Activated effector memory CD4-positive, alpha-beta T cell treated with anti-CD3 and anti-CD28 coated beads, Interleukin-2, amount 50 U/mL, for 16 hours (primary cell): ENCODE data around the gene RXFP4.
"Not testable (repeated sequence)": the region's sequence is repeated elsewhere in the genome, so short reads cannot be mapped to it uniquely, and the experiment has no call there.

ENCODE experiments used
- DNase-seq: peaks from one replicate; pipeline ENCODE4 v3.0.0-alpha.2; 2020

The RXFP4 gene

DNA sequence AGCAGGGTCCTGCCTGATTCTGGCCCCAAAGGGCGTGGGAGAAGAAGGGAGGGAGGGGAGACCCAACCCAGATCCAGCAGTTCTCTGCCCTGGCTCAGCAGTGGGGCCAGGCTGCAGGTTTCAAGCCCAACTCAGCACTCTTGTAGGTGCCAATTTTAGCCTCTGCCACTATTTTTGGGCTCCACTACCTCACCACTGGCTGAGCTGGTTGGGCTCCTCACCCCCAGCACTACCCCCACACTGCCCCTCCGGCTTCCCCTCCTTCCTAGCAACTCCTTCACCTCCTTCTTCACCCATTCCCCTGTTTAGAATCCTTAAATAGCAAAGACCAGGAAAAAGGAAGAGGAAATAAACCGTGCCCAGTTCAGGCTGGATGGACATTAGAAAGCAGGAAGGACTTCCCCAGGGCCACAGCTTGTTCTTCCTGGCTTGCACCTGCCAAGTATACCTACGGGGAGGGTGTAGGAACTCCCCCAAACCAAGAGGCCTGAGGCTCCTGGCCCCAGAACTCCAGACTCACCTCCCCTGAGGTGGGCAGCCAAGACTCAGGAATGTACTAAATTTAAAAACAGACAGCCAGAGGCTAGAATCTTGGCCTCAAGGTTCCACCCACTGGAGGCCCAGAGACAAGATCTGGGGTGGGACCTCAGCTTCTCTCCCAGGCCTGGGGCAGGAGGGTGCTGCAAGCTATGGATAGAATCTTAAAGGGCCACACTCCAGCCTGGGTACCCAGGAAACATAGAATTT lies 38.3 kb downstream of the RXFP4 start:
- DNase-seq = no peak

DNA sequence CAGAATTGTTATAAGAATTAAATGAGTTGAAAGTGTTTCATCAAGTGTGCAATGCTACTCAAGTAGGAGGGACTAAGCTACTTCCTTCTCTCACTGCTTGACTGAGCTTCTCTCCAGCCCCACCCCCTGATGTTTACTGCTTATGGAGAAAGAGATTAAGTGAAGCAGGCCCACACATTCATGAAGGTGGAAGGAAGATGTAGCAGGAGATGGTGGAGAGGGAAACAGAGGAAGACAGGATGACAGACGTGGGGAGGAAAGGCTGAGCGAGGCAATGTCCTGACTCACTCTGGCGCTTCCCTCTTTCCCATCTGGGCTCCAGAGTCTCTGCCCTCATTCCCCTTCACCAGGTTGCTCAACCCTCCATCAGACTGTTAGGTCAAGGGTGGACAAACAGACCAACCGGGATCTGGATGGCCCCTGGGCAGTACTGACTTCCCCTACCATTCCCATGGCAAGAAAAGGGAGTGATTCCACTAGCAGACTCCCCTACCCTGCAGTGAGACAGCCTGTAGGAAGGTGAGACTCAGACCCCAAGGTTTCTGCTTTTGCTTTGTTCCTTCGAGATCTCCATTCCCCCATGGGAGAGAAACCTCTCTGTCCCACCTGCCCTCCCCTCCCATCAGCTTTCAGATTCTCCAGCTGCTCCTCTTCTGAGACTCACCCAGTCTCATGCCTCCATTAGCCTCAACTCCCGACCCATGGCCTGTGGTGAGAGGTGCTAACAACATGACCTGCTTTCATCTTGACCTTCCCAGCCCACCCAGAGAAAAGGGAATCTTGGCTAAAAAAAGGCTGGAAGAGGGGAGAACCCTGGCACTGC lies 40.0 kb downstream of the RXFP4 start:
- peak; percentile 71 for DNase-seq

- DNase-seq = no peak
Observed at GRCh38 chr1:155982106-155982505, 40.7 kb downstream of the RXFP4 start.

DNA sequence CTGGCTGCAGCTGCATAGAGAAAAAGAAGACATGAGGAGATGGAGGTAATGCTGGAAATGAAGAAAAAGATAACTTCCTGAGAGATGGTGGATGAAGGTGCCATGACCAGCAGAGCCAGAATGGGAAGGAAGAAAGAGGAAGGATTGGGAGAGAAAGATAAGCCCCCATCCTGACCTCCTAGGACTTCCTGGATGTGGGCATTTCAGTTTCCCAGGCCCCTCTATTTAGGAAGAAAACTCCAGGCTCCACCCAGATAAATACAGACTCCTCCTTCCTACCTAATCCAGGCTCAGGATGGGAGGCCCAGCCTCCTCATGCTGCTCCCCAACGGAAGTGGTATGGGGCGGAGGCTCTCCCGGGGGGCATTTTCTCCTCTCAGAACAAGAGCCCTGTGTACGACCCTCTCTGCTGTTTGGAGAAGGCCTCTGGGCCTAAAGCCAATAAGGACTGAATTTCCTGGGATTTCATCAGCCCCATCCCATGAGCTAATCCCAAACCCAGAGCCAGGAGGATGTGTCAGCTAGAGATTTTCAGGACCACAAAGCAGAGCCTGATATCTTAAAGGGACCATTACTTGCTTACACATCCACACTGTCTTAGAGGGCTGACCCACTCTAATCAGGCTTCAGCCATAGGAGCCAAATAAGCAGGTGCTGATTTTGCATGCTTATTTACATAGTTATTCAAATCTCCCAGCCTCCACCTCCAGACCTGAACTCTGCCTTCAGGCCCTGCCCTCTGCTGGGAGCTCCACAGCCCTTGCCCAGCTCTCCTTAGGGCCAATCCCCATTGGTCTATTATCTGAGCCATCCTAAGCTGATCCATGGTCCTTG lies 42.0 kb downstream of the RXFP4 start:
- no peak for DNase-seq

DNA sequence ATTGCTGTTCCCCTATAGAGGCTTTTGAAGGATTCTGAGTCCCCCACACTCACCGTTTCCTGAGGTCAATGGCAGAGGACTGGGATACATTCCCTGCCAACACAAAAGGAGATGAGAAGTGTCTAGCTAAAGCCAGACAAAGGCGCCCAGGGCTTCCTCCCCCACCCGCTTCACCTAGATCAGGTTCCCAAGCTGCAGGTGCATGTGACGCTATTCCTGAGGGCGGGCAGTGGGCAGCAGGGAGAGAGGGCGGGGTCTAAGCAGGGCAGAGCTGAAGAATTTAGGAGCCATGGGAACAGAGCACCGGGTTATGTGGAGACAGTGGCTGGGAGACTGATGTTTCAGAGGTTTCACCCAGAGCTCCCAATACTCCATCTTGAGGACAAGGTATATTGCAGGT lies 42.9 kb downstream of the RXFP4 start:
- DNase-seq = no peak

DNA sequence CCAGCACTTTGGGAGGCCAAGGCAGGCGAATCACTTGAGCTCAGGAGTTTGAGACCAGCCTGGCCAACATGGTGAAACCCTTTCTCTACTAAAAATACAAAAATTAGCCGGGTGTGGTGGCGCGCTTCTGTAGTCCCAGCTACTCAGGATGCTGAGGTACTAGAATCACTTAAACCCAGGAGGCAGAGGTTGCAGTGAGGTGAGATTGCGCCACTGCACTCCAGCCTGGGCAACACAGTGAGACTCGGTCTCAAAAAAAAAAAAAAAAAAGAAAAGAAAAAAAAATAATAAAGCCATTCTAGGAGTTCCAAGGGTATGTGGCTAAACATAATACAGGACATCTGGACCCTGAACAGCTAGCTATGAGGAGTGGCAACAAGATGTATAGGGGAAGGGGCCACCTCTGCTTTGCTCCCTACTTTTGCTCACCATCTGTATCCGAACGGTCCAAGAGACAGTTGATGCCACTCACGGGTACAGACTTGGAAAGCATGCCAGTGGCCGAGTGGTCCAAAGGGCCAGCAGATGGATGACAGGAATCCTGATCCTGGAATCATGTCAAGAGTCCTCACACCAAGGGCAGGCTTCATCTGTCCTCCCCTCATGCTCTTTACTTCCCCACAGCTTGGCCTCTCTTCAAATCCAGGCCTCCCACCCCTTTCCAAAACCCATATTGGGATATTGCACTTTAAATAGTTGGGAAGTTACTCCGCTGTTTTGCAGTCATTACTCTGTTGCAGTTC lies 43.6 kb downstream of the RXFP4 start:
- DNase-seq = not testable (repeated sequence)

GRCh38 chr1:155989242-155990004 lies 48.0 kb downstream of the RXFP4 start:
- DNase-seq = peak; percentile 90

DNA sequence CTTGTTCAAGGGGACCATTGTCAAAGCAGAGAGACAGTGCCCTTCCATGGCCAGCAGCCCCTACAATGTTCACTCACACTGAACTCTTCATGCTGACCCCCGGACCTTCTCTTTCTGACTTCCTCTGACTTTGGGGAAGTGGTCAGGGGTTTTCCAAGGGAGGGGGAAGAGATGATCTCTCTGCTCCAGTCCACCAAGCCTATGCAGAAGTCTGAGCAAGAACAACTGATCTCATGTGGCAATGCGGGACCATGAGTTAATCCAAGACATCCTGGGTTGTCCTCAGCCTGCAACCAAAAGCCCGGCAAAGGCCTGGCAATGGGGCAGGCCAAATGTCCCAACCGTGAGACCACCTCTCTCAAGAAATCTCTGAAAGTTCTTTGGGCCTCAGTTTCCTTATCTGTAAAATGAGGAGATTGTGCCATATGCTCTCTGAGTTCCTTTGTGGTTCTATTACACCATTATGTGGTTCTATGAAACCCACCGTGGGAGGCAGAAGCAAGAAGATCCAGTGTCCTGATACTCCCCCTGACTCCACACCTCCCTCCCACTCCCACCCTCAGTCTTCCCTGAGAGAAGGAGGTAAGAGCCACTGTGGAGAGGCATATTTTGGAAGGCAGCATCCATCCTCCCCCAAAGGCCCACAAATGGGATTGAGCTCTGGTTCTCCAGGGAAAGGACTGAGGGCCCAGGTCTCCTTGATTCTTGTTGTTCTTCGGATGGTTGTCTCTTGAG lies 48.7 kb downstream of the RXFP4 start:
- no peak for DNase-seq
